GM21737 (cell line): Measurements from ENCODE around the gene ARFGAP3.
"Not testable (repeated sequence)": the region's sequence is repeated elsewhere in the genome, so short reads cannot be mapped to it uniquely, and the experiment has no call there.

ENCODE experiments used
- ATAC-seq: cut with Tn5 transposase; IDR thresholded peaks from one replicate; pipeline ENCODE4 v1.9.1; 2021; ENCODE audit warnings: mild to moderate bottlenecking, moderate library complexity; ENCODE audit not compliant: unreplicated experiment

ARFGAP3 gene

GRCh38 chr22:42770941-42771647 lies 86.0 kb downstream of the ARFGAP3 start:
- ATAC-seq = no peak

- no peak for ATAC-seq
Observed at GRCh38 chr22:42770448-42770726, 86.7 kb downstream of the ARFGAP3 start.

GRCh38 chr22:42769574-42770447 lies 87.3 kb downstream of the ARFGAP3 start:
- ATAC-seq = peak; percentile 61

- ATAC-seq = no peak
Observed at GRCh38 chr22:42769238-42769573, 87.9 kb downstream of the ARFGAP3 start.

GRCh38 chr22:42768385-42769035 lies 88.6 kb downstream of the ARFGAP3 start:
- ATAC-seq = no peak

- no peak for ATAC-seq
Observed at GRCh38 chr22:42766860-42767259, 90.2 kb downstream of the ARFGAP3 start.

- ATAC-seq = no peak
Observed at GRCh38 chr22:42764895-42765363, 92.1 kb downstream of the ARFGAP3 start.

GRCh38 chr22:42763965-42764480 lies 93.0 kb downstream of the ARFGAP3 start:
- ATAC-seq = no peak

- ATAC-seq = no peak
Observed at GRCh38 chr22:42760806-42761565, 96.1 kb downstream of the ARFGAP3 start.

GRCh38 chr22:42758931-42759629 lies 98.0 kb downstream of the ARFGAP3 start:
- ATAC-seq = no peak

GRCh38 chr22:42755553-42755952 lies 101.5 kb downstream of the ARFGAP3 start:
- ATAC-seq = not testable (repeated sequence)

GRCh38 chr22:42755121-42755520 lies 102.0 kb downstream of the ARFGAP3 start:
- not testable (repeated sequence) for ATAC-seq

- ATAC-seq = no peak
Observed at GRCh38 chr22:42754658-42755057, 102.4 kb downstream of the ARFGAP3 start.

- ATAC-seq = no peak
Observed at GRCh38 chr22:42752912-42753311, 104.2 kb downstream of the ARFGAP3 start.

- no peak for ATAC-seq
Observed at GRCh38 chr22:42752230-42752746, 104.8 kb downstream of the ARFGAP3 start.

GRCh38 chr22:42750421-42750820 lies 106.7 kb downstream of the ARFGAP3 start:
- ATAC-seq = not testable (repeated sequence)

- ATAC-seq = no peak
Observed at GRCh38 chr22:42747701-42748513, 109.2 kb downstream of the ARFGAP3 start.
